CD4-positive, CD25-positive, alpha-beta regulatory T cell (primary cell): ENCODE results near the gene LRTM2. TPM values are rescaled to one million over a fixed set of nuclear protein-coding genes. Genes with fewer than 3 reads are reported as not detected.

Experiments
- ATAC-seq, 2 donors: fragments of 150-1000 bp; cut with Tn5 transposase; one replicate each; pipeline ENCODE4 v1.10.0; 2021; ENCODE audit warnings: low read depth in 2 of 2, moderate number of reproducible peaks in 2 of 2, moderate library complexity in 1 of 2
- DNase-seq, 3 donors: peaks; one replicate each; pipeline versions ENCODE4 v3.0.0 to v3.0.0-alpha.2; 2012 to 2022; ENCODE audit warnings: mixed read lengths in 1 of 3
- H3K27ac ChIP-seq: one replicate; pipeline ENCODE4 v1.7.0; 2013; ENCODE audit warnings: mild to moderate bottlenecking, low read length; ENCODE audit not compliant: insufficient read depth, poor library complexity, severe bottlenecking
- H3K27me3 ChIP-seq: one replicate; pipeline ENCODE4 v1.7.0; 2013; ENCODE audit warnings: low read length; ENCODE audit not compliant: control insufficient read depth, insufficient read depth
- H3K36me3 ChIP-seq: one replicate; pipeline ENCODE4 v1.7.0; 2013; ENCODE audit warnings: mild to moderate bottlenecking, low read length, moderate library complexity; ENCODE audit not compliant: control insufficient read depth, insufficient read depth
- H3K4me1 ChIP-seq: 2 replicates; pipeline ENCODE4 v1.7.0; 2013; ENCODE audit warnings: mild to moderate bottlenecking, low read length; ENCODE audit not compliant: insufficient read depth, control insufficient read depth, poor library complexity, severe bottlenecking
- H3K4me3 ChIP-seq: one replicate; pipeline ENCODE4 v1.7.0; 2013; ENCODE audit warnings: low read depth, mild to moderate bottlenecking, low read length, moderate library complexity
- H3K9me3 ChIP-seq, 2 experiments: 1 replicate in 1 of 2; 2 replicates in 1 of 2; pipeline ENCODE4 v1.7.0; 2013; ENCODE audit warnings: low read length in 2 of 2, mild to moderate bottlenecking in 1 of 2, moderate library complexity in 1 of 2; ENCODE audit not compliant: control insufficient read depth in 2 of 2
- H3K27ac Mint-ChIP-seq, 3 donors: one replicate each; pipeline ENCODE4 v1.8.0; 2020 to 2022; ENCODE audit warnings: mild to moderate bottlenecking in 3 of 3, mixed read lengths in 3 of 3, moderate library complexity in 2 of 3
- H3K27me3 Mint-ChIP-seq: one replicate; pipeline ENCODE4 v1.8.0; 2022; ENCODE audit warnings: mild to moderate bottlenecking, mixed read lengths
- H3K36me3 Mint-ChIP-seq: one replicate; pipeline ENCODE4 v1.8.0; 2020; ENCODE audit warnings: mixed read lengths
- H3K4me1 Mint-ChIP-seq, 4 donors: one replicate each; pipeline ENCODE4 v1.8.0; 2020 to 2022; ENCODE audit warnings: mixed read lengths in 4 of 4, mild to moderate bottlenecking in 1 of 4
- H3K4me3 Mint-ChIP-seq, 4 donors: one replicate each; pipeline ENCODE4 v1.8.0; 2020 to 2022; ENCODE audit warnings: mild to moderate bottlenecking in 4 of 4, mixed read lengths in 4 of 4, moderate library complexity in 3 of 4
- H3K9me3 Mint-ChIP-seq, 7 donors: one replicate each; pipeline ENCODE4 v1.8.0; 2020 to 2022; ENCODE audit warnings: mixed read lengths in 7 of 7, mild to moderate bottlenecking in 3 of 7, moderate library complexity in 2 of 7
- polyA plus RNA-seq, 4 donors: library from polyadenylated mRNA; unstranded; fragments of 300-500 nt; fragmentation: Illumina TruSeq; gene quantifications; one replicate each; pipeline ENCODE4 v1.2.3, GENCODE V29; 2021
- total RNA-seq: library from RNA; stranded (reverse); gene quantifications from one replicate; pipeline ENCODE4 v1.2.3, GENCODE V29; 2022

Gene LRTM2
- total and polyA plus RNA-seq, 5 donors from 2014 or later: not detected

DNA sequence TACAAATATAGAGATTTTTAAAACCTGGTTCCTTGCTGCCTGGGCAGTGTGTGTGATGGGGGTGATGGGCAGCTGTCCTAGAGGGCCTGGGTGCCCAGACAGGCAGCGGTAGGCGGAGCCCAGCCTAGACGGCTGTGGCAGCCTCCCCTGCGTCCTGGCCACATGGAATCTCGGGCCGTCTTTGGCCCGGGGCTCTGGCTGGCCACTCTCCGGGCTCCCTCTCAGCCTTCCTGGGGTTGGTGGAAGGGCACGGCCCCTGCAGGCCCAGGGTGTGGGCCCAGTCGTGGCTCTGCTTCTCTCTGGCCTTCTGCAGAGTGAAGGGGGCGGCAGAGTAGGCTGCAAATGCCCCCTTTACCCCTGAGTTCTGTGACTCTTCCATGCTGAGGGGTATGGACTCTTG, 2.3 kb downstream of the LRTM2 start:
- H3K4me1 ChIP-seq: no peaks in the 10 kb centered on the region
- ATAC-seq (no peak), DNase-seq (no peak)
- no peak overlapping the region for H3K4me3 Mint-ChIP-seq
- H3K4me3 ChIP-seq: no peak overlapping the region
- H3K36me3 ChIP-seq: no peaks in the 10 kb centered on the region
- no peak overlapping the region for H3K27ac ChIP-seq
- peaks cover 0 to 4% (median 0%) of the 10 kb centered on the region in 7 donors for H3K9me3 Mint-ChIP-seq
- no peaks in the 10 kb centered on the region for H3K9me3 ChIP-seq
- peaks cover 30% of the 10 kb centered on the region for H3K27me3 Mint-ChIP-seq
- no peaks in the 10 kb centered on the region for H3K36me3 Mint-ChIP-seq
- H3K27ac Mint-ChIP-seq: no peak overlapping the region
- H3K27me3 ChIP-seq: no peaks in the 10 kb centered on the region
- H3K4me1 Mint-ChIP-seq: peaks cover 0 to 4% (median 0%) of the 10 kb centered on the region in 4 donors

DNA sequence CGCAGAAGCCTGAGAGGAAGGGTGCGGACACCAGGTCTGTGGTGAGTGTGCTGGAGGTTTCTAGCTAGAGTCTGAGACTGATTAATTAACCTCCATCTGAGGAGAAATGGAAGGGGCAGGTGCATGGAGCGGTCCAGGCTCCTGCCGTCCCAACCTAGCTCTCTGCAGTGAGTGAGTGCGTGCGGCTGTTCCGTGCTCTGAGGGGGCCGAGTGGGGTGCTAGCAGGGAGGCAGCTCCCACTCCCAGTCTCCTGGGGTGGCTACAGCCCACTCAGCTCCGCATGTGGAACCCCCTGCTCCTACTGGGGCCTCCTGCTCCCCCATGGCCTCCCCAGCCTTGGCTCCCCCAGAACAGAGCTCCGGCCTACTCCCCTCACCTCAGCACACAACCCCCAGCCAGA, 2.9 kb downstream of the LRTM2 start:
- Mint-ChIP-seq H3K9me3 (peaks cover 0 to 4% (median 0%) of the 10 kb centered on the region in 7 donors), H3K4me3 (no peak overlapping the region), H3K27me3 (peaks cover 30% of the 10 kb centered on the region), H3K4me1 (peaks cover 0 to 4% (median 0%) of the 10 kb centered on the region in 4 donors), H3K27ac (no peak overlapping the region), H3K36me3 (no peaks in the 10 kb centered on the region)
- Histone ChIP-seq H3K36me3 (no peaks in the 10 kb centered on the region), H3K4me1 (no peaks in the 10 kb centered on the region), H3K27me3 (no peaks in the 10 kb centered on the region), H3K4me3 (no peak overlapping the region), H3K27ac (no peak overlapping the region), H3K9me3 (no peaks in the 10 kb centered on the region)
- ATAC-seq: no peak
- DNase-seq: no peak

DNA sequence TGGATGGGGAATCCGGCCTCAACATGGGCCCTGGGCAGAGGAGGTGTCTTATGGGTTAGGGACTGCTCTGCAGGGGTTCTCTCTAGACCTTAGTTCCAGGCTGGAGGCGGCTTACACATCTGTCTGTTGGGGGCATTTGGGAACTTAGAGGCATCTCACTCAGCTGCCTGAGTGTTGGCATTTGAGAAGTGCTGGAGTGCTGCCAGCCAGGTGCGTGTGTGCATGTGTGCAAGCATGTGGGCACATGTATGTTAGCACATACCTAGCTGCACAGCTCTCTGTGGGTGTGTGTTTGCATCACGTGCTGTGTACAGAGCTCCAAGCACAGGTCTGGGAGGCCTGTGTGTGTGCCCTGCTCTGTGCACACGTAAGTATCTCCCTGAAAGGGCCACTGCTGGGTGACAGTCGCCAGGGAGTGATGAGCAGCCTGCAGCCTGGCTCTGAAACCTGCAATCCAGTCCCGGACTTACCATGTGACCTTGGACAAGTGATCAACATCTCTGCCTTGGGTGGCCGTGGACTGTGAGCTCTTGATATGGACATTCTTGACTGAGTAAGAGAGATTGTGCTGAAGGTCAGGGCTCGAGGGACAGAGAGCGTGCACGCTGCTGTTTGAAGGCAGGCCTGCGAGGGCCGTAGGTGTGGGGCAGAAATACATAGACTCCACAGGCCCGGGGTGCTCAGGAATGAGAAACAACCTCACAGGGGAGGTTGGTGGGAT, 5.2 kb downstream of the LRTM2 start:
- Histone ChIP-seq H3K36me3 (no peaks in the 10 kb centered on the region), H3K27me3 (no peaks in the 10 kb centered on the region), H3K4me3 (no peak overlapping the region), H3K9me3 (no peaks in the 10 kb centered on the region), H3K4me1 (no peaks in the 10 kb centered on the region), H3K27ac (no peak overlapping the region)
- Mint-ChIP-seq H3K4me1 (peaks cover 0 to 2% (median 0%) of the 10 kb centered on the region in 4 donors), H3K27ac (no peak overlapping the region), H3K36me3 (no peaks in the 10 kb centered on the region), H3K4me3 (no peak overlapping the region), H3K9me3 (no peaks in the 10 kb centered on the region), H3K27me3 (peaks cover 24% of the 10 kb centered on the region)
- DNase-seq (no peak), ATAC-seq (no peak)

DNA sequence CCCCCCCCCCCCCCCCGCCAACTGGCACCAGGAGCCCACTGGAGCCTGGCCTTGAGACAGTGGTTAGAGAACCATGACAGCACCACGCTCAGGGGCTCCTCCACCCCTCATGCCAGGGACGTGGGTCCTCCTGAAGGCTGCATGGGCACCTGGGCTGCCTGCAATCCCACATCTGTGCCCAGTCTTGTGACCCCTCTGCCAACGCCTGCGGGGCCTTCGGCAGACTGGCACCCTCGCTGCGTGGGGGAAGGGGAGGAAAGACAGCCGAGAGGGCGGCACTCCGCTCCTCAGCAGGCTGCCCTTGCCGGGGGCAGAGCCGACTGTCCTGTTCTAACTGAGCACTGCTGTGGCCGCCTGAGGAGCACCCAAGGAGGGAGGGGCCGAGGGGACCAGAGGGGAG, 6.0 kb downstream of the LRTM2 start:
- DNase-seq: no peak
- Histone ChIP-seq H3K36me3 (no peaks in the 10 kb centered on the region), H3K4me1 (no peaks in the 10 kb centered on the region), H3K27me3 (no peaks in the 10 kb centered on the region), H3K4me3 (no peak overlapping the region), H3K27ac (no peak overlapping the region), H3K9me3 (no peaks in the 10 kb centered on the region)
- Mint-ChIP-seq H3K27me3 (peaks cover 19% of the 10 kb centered on the region), H3K9me3 (no peaks in the 10 kb centered on the region), H3K4me1 (no peaks in the 10 kb centered on the region), H3K36me3 (no peaks in the 10 kb centered on the region), H3K27ac (no peak overlapping the region), H3K4me3 (no peak overlapping the region)
- no peak for ATAC-seq

DNA sequence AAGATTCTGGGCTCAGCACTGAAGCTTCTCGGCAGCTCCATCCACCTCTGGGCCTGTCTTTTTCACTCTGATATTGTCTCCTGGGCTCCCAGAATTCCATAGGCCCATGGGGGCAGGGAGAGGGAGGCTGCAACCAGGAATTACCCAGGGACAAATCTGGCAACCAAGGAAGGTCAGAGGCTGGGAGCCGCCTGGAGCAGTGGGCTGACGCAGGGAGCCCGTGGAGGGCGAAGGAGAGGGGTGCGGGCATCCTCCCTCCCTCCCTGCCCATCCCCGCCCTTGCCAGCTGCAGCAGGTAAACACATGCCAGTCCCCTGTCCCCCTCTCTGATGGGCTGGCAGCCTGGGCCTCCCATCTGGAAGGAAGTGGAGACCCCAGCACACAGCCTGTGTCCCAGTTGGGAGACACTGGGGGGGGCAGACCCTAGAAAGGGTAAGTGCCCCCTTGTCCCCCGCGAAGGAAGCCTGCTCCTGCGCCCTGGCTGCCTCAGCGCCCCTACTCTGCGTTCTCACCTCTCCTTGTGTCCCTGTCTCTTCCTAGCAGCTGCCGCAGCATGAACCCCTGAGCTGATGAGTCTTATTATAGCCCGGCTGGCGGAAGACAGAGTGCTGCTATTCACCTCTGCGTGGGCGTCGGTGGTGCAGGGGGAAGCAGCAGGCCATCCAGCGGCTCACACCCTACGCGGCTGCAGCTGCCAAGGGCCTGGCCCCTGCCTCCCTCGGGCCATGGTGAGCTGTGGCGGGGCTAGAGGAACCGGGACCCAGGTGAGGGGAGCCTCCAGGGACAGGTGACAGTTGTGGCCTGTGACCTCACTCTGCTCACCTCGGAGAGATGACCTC, 6.7 kb downstream of the LRTM2 start:
- Histone ChIP-seq H3K9me3 (no peaks in the 10 kb centered on the region), H3K36me3 (no peaks in the 10 kb centered on the region), H3K27ac (no peak overlapping the region), H3K4me3 (no peak overlapping the region), H3K27me3 (no peaks in the 10 kb centered on the region), H3K4me1 (no peaks in the 10 kb centered on the region)
- Mint-ChIP-seq H3K27me3 (peaks cover 22% of the 10 kb centered on the region), H3K4me3 (no peak overlapping the region), H3K36me3 (no peaks in the 10 kb centered on the region), H3K4me1 (no peaks in the 10 kb centered on the region), H3K9me3 (no peaks in the 10 kb centered on the region), H3K27ac (no peak overlapping the region)
- ATAC-seq (no peak), DNase-seq (no peak)

DNA sequence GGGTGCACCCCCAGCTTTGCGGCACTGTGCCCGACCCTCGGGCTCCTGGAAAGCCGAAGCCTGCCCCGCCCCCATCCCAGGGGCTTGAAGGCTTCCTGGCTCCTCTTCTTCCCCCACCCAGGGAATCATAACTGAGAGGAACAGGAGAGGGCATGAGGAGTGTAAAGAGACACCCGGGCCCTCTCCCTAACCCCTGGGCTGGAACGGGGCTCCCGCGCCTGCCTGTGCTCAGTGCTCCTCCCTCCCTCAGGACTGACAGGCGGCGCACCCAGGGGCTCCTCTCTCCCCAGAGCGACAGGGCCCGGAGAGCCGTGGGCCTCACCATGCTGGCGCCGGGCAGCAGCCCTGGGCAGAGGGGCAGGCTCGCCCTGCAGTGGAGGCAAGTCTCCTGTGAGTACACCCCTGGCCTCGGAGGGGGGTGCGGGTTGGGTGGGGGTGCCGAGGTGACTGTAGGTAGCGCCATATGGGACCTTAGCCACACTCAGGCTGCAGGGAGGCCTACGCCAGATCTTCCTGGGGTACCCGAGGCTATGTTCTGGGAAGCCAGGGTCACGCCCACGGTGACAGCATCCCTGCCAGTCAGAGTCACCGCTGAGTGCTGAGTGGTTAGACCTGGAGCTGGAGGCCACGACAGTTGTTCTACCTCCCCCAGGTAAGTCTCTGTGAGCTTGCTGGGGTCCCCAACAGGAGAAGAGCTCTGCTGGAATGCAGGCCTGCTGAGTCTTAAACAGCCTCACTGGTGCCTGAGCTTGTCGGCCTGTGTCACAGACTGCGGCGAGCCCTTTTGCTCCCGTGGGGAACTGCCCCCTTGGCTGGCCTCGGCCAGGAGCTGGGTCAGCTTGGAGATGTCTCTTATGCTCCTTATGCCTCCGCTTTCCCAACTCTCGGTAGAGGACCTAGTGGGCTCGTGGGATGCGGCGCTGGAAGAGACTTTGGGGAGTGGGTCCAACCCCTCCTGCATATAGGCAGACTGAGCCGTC, 7.8 kb downstream of the LRTM2 start:
- H3K4me1 Mint-ChIP-seq: no peaks in the 10 kb centered on the region

DNA sequence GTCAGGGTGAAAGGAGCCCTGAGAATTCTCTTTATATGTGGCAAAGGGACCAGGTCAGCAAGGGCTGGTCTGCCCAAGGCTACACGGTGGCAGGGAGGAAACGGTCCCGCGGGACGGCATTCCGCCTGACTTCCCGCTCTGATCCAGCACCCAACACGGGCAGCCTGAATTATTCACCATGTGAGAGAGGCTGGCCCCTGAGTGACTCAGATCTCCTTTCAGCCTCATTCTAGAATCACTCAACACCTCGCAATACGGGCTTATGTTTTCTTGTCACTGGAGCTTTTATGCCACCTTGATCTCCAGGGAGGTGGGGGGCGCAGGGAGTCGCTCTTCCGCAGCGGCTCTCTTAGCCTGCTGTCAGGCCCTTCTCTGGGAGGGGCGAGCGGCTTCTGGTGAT, 8.5 kb downstream of the LRTM2 start:
- no peak overlapping the region for H3K27ac ChIP-seq
- Mint-ChIP-seq H3K27me3 (peaks cover 16% of the 10 kb centered on the region), H3K4me3 (no peak overlapping the region), H3K36me3 (no peaks in the 10 kb centered on the region), H3K9me3 (no peaks in the 10 kb centered on the region), H3K27ac (no peak overlapping the region), H3K4me1 (no peaks in the 10 kb centered on the region)
- H3K4me3 ChIP-seq: no peak overlapping the region
- H3K36me3 ChIP-seq: no peaks in the 10 kb centered on the region
- ATAC-seq: no peak
- no peaks in the 10 kb centered on the region for H3K4me1 ChIP-seq
- no peaks in the 10 kb centered on the region for H3K27me3 ChIP-seq
- H3K9me3 ChIP-seq: no peaks in the 10 kb centered on the region
- no peak for DNase-seq

More for the DNA sequence above, 7.8 kb downstream of the LRTM2 start:
- Histone ChIP-seq H3K27ac (no peak overlapping the region), H3K9me3 (no peaks in the 10 kb centered on the region), H3K27me3 (no peaks in the 10 kb centered on the region), H3K4me3 (no peak overlapping the region), H3K4me1 (no peaks in the 10 kb centered on the region), H3K36me3 (no peaks in the 10 kb centered on the region)
- DNase-seq (no peak), ATAC-seq (no peak)
- peaks cover 18% of the 10 kb centered on the region for H3K27me3 Mint-ChIP-seq
- H3K4me3 Mint-ChIP-seq: no peak overlapping the region
- no peaks in the 10 kb centered on the region for H3K36me3 Mint-ChIP-seq
- no peak overlapping the region for H3K27ac Mint-ChIP-seq
- H3K9me3 Mint-ChIP-seq: no peaks in the 10 kb centered on the region
